IMR-90 (cell line): ENCODE measurements around the gene SH3RF2. TPM values are rescaled to one million over a fixed set of nuclear protein-coding genes. Genes with fewer than 3 reads are reported as not detected.

ENCODE experiments used
- ATAC-seq: fragments of 200-7000 bp; cut with Tn5 transposase; 2 replicates; pipeline ENCODE4 v1.9.1; 2020; ENCODE audit warnings: low read depth, mild to moderate bottlenecking, moderate library complexity
- BruUV-seq: library from RNA; stranded (reverse); fragments of 400-500 nt; replicated peaks from 2 replicates; lab custom pipeline; 2021; lab: Mats Ljungman, UMichigan
- CTCF ChIA-PET: fragments of 300-600 bp; formaldehyde crosslinking; extraction: SDS; loops from one replicate; lab custom pipeline; 2021; ENCODE audit warnings: antibody characterized with exemption; lab: Yijun Ruan, JAX
- POLR2A ChIA-PET: fragments of 300-600 bp; sonication (Branson Sonifier 250); formaldehyde crosslinking; loops from one replicate; lab custom pipeline; 2022; ENCODE audit warnings: antibody characterized with exemption; ENCODE audit not compliant: unreplicated experiment; lab: Charles Lee
- DNase-seq: peaks from one replicate; pipeline ENCODE4 v3.0.0; 2013
- H2AFZ ChIP-seq: replicated peaks from 2 replicates; pipeline ENCODE3; 2013; ENCODE audit warnings: low read length, mild to moderate bottlenecking; ENCODE audit not compliant: poor library complexity
- H2AK5ac ChIP-seq: 2 replicates; pipeline ENCODE4 v1.6.1; 2013; ENCODE audit warnings: low read depth, low read length, inconsistent platforms
- H2AK9ac ChIP-seq: replicated peaks from 2 replicates; pipeline ENCODE3; 2013; ENCODE audit warnings: mild to moderate bottlenecking, low read depth, low read length, moderate library complexity; ENCODE audit not compliant: poor library complexity
- H2BK120ac ChIP-seq: 2 replicates; pipeline ENCODE4 v1.6.1; 2013; ENCODE audit warnings: low read depth, low read length, inconsistent platforms
- H2BK15ac ChIP-seq: 3 replicates; pipeline ENCODE4 v1.6.1; 2013; ENCODE audit warnings: low read depth, low read length, inconsistent platforms
- H2BK20ac ChIP-seq: 2 replicates; pipeline ENCODE4 v1.6.1; 2013; ENCODE audit warnings: low read depth, mild to moderate bottlenecking, inconsistent platforms, low read length, moderate library complexity
- H2BK5ac ChIP-seq: 2 replicates; pipeline ENCODE4 v1.6.1; 2013; ENCODE audit warnings: mild to moderate bottlenecking, low read depth, low read length, inconsistent platforms; ENCODE audit not compliant: poor library complexity, severe bottlenecking
- H3K14ac ChIP-seq: replicated peaks from 2 replicates; pipeline ENCODE4 v1.6.1; 2013; ENCODE audit warnings: low read depth, low read length, inconsistent platforms
- H3K18ac ChIP-seq: 2 replicates; pipeline ENCODE4 v1.6.1; 2013; ENCODE audit warnings: low read depth, low read length, control low read depth
- H3K23ac ChIP-seq: 2 replicates; pipeline ENCODE4 v1.6.1; 2013; ENCODE audit warnings: low read depth, low read length, inconsistent platforms
- H3K27ac ChIP-seq: 2 replicates; pipeline ENCODE4 v1.5.1; 2013; ENCODE audit warnings: mild to moderate bottlenecking, control low read depth, low read length; ENCODE audit not compliant: insufficient read depth
- H3K27me3 ChIP-seq: 2 replicates; pipeline ENCODE4 v1.6.1; 2013; ENCODE audit warnings: low read length; ENCODE audit not compliant: control insufficient read depth, insufficient read depth
- H3K36me3 ChIP-seq: 2 replicates; pipeline ENCODE4 v1.6.1; 2013; ENCODE audit warnings: low read length, mixed read lengths; ENCODE audit not compliant: control insufficient read depth, insufficient read depth
- H3K4ac ChIP-seq: 2 replicates; pipeline ENCODE4 v1.6.1; 2013; ENCODE audit warnings: low read depth, low read length, inconsistent platforms
- H3K4me1 ChIP-seq: 2 replicates; pipeline ENCODE4 v1.6.1; 2013; ENCODE audit warnings: low read length, mixed read lengths; ENCODE audit not compliant: control insufficient read depth, insufficient read depth
- H3K4me2 ChIP-seq: 2 replicates; pipeline ENCODE4 v1.6.1; 2013; ENCODE audit warnings: low read depth, mild to moderate bottlenecking, control low read depth, low read length, moderate library complexity
- H3K4me3 ChIP-seq: 2 replicates; pipeline ENCODE4 v1.5.1; 2013; ENCODE audit warnings: low read depth, mild to moderate bottlenecking, control low read depth, low read length, moderate library complexity; ENCODE audit not compliant: insufficient read depth
- H3K56ac ChIP-seq: 2 replicates; pipeline ENCODE4 v1.6.1; 2013; ENCODE audit warnings: low read length, inconsistent platforms; ENCODE audit not compliant: insufficient read depth; ENCODE audit errors: extremely low read depth
- H3K79me1 ChIP-seq, 2 experiments: 2 replicates each; pipeline ENCODE4 v1.6.1; 2013; ENCODE audit warnings: low read length in 2 of 2, inconsistent platforms in 1 of 2, low read depth in 1 of 2
- H3K9ac ChIP-seq: 2 replicates; pipeline ENCODE4 v1.6.1; 2013; ENCODE audit warnings: low read depth, low read length, control low read depth
- H3K9me1 ChIP-seq: 2 replicates; pipeline ENCODE4 v1.6.1; 2013; ENCODE audit warnings: low read length, inconsistent platforms; ENCODE audit not compliant: insufficient read depth
- H3K9me3 ChIP-seq: 2 replicates; pipeline ENCODE4 v1.6.1; 2013; ENCODE audit warnings: low read length; ENCODE audit not compliant: control insufficient read depth, insufficient read depth
- H4K20me1 ChIP-seq: 2 replicates; pipeline ENCODE4 v1.6.1; 2013; ENCODE audit warnings: low read length, inconsistent platforms; ENCODE audit not compliant: insufficient read depth
- H4K5ac ChIP-seq: 2 replicates; pipeline ENCODE4 v1.6.1; 2013; ENCODE audit warnings: mild to moderate bottlenecking, low read depth, low read length, control low read depth
- H4K8ac ChIP-seq, 2 experiments: 2 replicates each; pipeline ENCODE4 v1.6.1; 2013; ENCODE audit warnings: low read depth in 2 of 2, low read length in 2 of 2, control low read depth in 1 of 2, inconsistent platforms in 1 of 2
- H4K91ac ChIP-seq: 2 replicates; pipeline ENCODE4 v1.6.1; 2013; ENCODE audit warnings: low read depth, low read length, inconsistent platforms; ENCODE audit not compliant: insufficient read depth
- BHLHE40 ChIP-seq: fragments of 150-350 bp; IDR thresholded peaks from 2 replicates; pipeline ENCODE4 v1.6.1; 2016; ENCODE audit warnings: mild to moderate bottlenecking, low read depth, low read length
- ELK1 ChIP-seq: fragments of 150-350 bp; IDR thresholded peaks from 2 replicates; pipeline ENCODE4 v1.6.1; 2016; ENCODE audit warnings: low read depth, mild to moderate bottlenecking, low read length, moderate library complexity, borderline replicate concordance
- MAZ ChIP-seq: IDR thresholded peaks from 2 replicates; pipeline ENCODE4 v1.6.1; 2012; ENCODE audit warnings: low read depth, mild to moderate bottlenecking, low read length, improper control_type of control experiment, moderate library complexity, borderline replicate concordance
- NFE2L2 ChIP-seq: fragments of 150-350 bp; IDR thresholded peaks from 2 replicates; pipeline ENCODE4 v1.6.1; 2016; ENCODE audit warnings: low read depth, mild to moderate bottlenecking, low read length
- POLR2A ChIP-seq: IDR thresholded peaks from 2 replicates; pipeline ENCODE4 v1.6.1; 2012; ENCODE audit warnings: mild to moderate bottlenecking, low read depth, low read length
- RFX5 ChIP-seq: IDR thresholded peaks from 2 replicates; pipeline ENCODE4 v1.8.0; 2012; ENCODE audit warnings: low read depth, mild to moderate bottlenecking, low read length, moderate library complexity
- SMC3 ChIP-seq: fragments of 150-350 bp; IDR thresholded peaks from 2 replicates; pipeline ENCODE4 v1.6.1; 2016; ENCODE audit warnings: low read depth, mild to moderate bottlenecking, antibody characterized with exemption, low read length, moderate library complexity
- dilution Hi-C: fragments of 300-500 bp; cut with HindIII; formaldehyde crosslinking; loops from one replicate; pipeline ENCODE4 v1.14.3; 2018; ENCODE audit warnings: low sequenced_read_pairs; ENCODE audit not compliant: unreplicated experiment
- in situ Hi-C: fragments of 300-500 bp; cut with MboI; formaldehyde crosslinking; loops from 3 replicates; pipeline ENCODE4 v1.14.3; 2019; ENCODE audit warnings: low sequenced_read_pairs, inconsistent platforms, mixed read lengths
- intact Hi-C: fragments of 100-400 bp; cut with micrococcal nuclease; formaldehyde crosslinking; loops from 2 replicates; pipeline ENCODE4 v1.10.0; 2022
- polyA plus RNA-seq, 3 experiments: library from polyadenylated mRNA; depleted of rRNA; stranded (reverse); fragments of >200 nt; gene quantifications; 2 replicates each; pipeline ENCODE4 v1.2.3, GENCODE V29; 2012; ENCODE audit warnings: low replicate concordance in 1 of 3
- total RNA-seq: library from RNA; depleted of rRNA; stranded (reverse); fragments of >200 nt; gene quantifications from 2 replicates; pipeline ENCODE4 v1.2.3, GENCODE V29; 2012

The SH3RF2 gene
- total and polyA plus RNA-seq, 2 of the 4 experiments (the other 2 are of a cell fraction): 1.3 to 1.7 TPM

- peak overlapping the region; percentile 50; the same call in 1 of the 2 replicates for H3K14ac ChIP-seq
- dilution Hi-C loops: no loop called here
- H4K5ac ChIP-seq: no peak overlapping the region
- H2BK5ac ChIP-seq: no peak overlapping the region
- H2BK15ac ChIP-seq: no peak overlapping the region
- peaks cover 10% of the 10 kb centered on the region for H3K9me1 ChIP-seq
- H3K4me1 ChIP-seq: peaks cover 3% of the 10 kb centered on the region; the same call in 1 of the 2 replicates
- no peaks in the 10 kb centered on the region for H4K20me1 ChIP-seq
- no peaks in the 10 kb centered on the region for H3K36me3 ChIP-seq
- H2AFZ ChIP-seq: no peak overlapping the region
- in situ Hi-C loops: no loop called here
- ChIA-PET CTCF (no interaction called here), POLR2A (interaction anchor here (0.6 kb wide), 1 partner anchor 50 kb away, joined by 3 read pairs; no protein-coding TSS in a partner anchor)
- no peak overlapping the region for H4K91ac ChIP-seq
- H3K4me3 ChIP-seq: no peak overlapping the region
- H2BK20ac ChIP-seq: no peak overlapping the region
- DNase-seq: no peak
- BruUV-seq: no TSS peak
- H3K56ac ChIP-seq: no peak overlapping the region
- no peaks in the 10 kb centered on the region for H3K79me1 ChIP-seq
- TF ChIP-seq BHLHE40 (no peak), NFE2L2 (no peak), ELK1 (no peak), POLR2A (no peak), SMC3 (no peak), RFX5 (no peak), MAZ (no peak)
- no peak for ATAC-seq
- no peak overlapping the region for H2BK120ac ChIP-seq
- H3K4me2 ChIP-seq: no peak overlapping the region; the same call in 1 of the 2 replicates
- H2AK5ac ChIP-seq: no peak overlapping the region
- H3K9me3 ChIP-seq: no peaks in the 10 kb centered on the region
- no peak overlapping the region for H3K23ac ChIP-seq
- peaks cover 12% of the 10 kb centered on the region for H3K27me3 ChIP-seq
- no peak overlapping the region for H3K9ac ChIP-seq
- H3K4ac ChIP-seq: no peak overlapping the region
- intact Hi-C loops: no loop called here
- no peak overlapping the region for H2AK9ac ChIP-seq
- H3K18ac ChIP-seq: no peak overlapping the region
- H4K8ac ChIP-seq: no peak overlapping the region
- no peak overlapping the region for H3K27ac ChIP-seq
Observed at GRCh38 chr5:145947581-145947980, 11.2 kb downstream of the SH3RF2 start.
